Mesothelial cell of epicardium (in vitro differentiated cells): ENCODE results near the gene TYROBP. TPM values are rescaled to one million over a fixed set of nuclear protein-coding genes. Genes with fewer than 3 reads are reported as not detected.
A peak's percentile ranks its signal among the peaks of the same experiment; 100 is the strongest.
"Not testable (repeated sequence)": the region's sequence is repeated elsewhere in the genome, so short reads cannot be mapped to it uniquely, and the experiment has no call there.

Source experiments
- DNase-seq, 2 experiments: peaks; one replicate each; pipeline ENCODE4 v3.0.0; 2021; ENCODE audit warnings: low spot score in 2 of 2; ENCODE audit not compliant: unreplicated experiment in 2 of 2
- H3K27ac Mint-ChIP-seq: 2 replicates; pipeline ENCODE4 v1.8.0; 2021; ENCODE audit warnings: mixed read lengths
- H3K27me3 Mint-ChIP-seq: 2 replicates; pipeline ENCODE4 v1.8.0; 2021; ENCODE audit warnings: low read depth, mixed read lengths
- H3K36me3 Mint-ChIP-seq: 2 replicates; pipeline ENCODE4 v1.8.0; 2021; ENCODE audit warnings: mixed read lengths
- H3K4me1 Mint-ChIP-seq: 2 replicates; pipeline ENCODE4 v1.8.0; 2021; ENCODE audit warnings: mixed read lengths
- H3K4me3 Mint-ChIP-seq: 2 replicates; pipeline ENCODE4 v1.8.0; 2021; ENCODE audit warnings: mild to moderate bottlenecking, moderate library complexity, mixed read lengths
- H3K9me3 Mint-ChIP-seq: 2 replicates; pipeline ENCODE4 v1.8.0; 2021; ENCODE audit warnings: mixed read lengths
- total RNA-seq: library from RNA; stranded (reverse); gene quantifications from 3 replicates; pipeline ENCODE4 v1.2.1, GENCODE V29; 2021
- TF ChIP-seq, protein P1 (sequence below): fragments of 200-600 bp; sonication (generic); IDR thresholded peaks from one replicate; pipeline ENCODE4 v1.5.0; 2021; ENCODE audit warnings: antibody characterized with exemption; ENCODE audit not compliant: unreplicated experiment

Gene TYROBP
- total RNA-seq, 1 donor from 2014 or later, result not detected

DNA sequence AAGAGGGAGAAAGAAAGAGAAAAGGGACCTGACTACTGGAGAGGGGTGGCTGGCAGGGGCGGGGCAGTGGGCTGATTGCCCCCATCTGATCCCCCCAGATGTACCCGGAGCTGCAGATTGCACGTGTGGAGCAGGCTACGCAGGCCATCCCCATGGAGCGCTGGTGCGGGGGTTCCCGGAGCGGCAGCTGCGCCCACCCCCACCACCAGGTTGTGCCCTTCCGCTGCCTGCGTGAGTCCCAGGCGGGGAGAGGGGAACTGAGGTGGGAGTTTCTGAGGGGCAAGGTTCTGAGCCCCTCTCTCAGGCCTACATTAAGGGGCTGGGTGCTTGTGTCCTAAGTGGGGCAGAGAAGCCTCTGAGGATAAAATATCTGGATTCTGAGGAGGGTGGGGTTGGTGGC, 37.3 kb downstream of the TYROBP start:
- peaks cover 40% of the 10 kb centered on the region for H3K27me3 Mint-ChIP-seq
- no peaks in the 10 kb centered on the region for H3K9me3 Mint-ChIP-seq
- no peak overlapping the region for H3K27ac Mint-ChIP-seq
- no peak for DNase-seq
- peaks cover 5% of the 10 kb centered on the region for H3K36me3 Mint-ChIP-seq
- H3K4me1 Mint-ChIP-seq, result peaks cover 16% of the 10 kb centered on the region
- TF ChIP-seq, protein P1, sequence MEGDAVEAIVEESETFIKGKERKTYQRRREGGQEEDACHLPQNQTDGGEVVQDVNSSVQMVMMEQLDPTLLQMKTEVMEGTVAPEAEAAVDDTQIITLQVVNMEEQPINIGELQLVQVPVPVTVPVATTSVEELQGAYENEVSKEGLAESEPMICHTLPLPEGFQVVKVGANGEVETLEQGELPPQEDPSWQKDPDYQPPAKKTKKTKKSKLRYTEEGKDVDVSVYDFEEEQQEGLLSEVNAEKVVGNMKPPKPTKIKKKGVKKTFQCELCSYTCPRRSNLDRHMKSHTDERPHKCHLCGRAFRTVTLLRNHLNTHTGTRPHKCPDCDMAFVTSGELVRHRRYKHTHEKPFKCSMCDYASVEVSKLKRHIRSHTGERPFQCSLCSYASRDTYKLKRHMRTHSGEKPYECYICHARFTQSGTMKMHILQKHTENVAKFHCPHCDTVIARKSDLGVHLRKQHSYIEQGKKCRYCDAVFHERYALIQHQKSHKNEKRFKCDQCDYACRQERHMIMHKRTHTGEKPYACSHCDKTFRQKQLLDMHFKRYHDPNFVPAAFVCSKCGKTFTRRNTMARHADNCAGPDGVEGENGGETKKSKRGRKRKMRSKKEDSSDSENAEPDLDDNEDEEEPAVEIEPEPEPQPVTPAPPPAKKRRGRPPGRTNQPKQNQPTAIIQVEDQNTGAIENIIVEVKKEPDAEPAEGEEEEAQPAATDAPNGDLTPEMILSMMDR, result no peak
- H3K4me3 Mint-ChIP-seq, result no peak overlapping the region

DNA sequence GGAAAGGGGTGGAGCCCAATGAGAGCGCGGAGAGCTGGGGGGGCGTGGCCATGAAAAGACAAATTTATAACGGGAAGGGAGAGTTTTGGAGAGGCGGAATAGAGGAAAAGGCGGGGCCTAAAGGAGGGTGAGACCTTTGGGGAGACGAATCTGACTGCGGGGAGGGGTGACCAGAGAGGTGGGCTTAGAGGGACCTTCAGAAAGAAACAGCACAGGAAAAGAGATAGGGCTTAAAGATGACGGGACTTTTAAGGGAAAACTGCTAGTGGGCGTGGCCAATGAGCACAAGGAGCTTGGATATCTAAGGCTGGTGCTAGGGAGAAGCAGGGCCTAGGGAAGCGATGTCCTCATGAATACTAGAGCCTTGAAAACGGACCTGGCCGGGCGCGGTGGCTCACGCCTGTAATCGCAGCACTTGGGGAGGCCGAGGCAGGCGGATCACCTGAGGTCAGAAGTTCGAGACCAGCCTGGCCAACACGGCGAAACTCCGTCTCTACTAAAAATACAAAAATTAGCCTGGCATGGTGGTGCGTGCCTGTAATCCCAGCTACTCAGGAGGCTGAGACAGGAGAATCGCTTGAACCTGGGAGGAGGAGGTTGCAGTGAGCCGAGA, 37.9 kb downstream of the TYROBP start:
- not testable (repeated sequence) for DNase-seq, H3K27ac Mint-ChIP-seq

DNA sequence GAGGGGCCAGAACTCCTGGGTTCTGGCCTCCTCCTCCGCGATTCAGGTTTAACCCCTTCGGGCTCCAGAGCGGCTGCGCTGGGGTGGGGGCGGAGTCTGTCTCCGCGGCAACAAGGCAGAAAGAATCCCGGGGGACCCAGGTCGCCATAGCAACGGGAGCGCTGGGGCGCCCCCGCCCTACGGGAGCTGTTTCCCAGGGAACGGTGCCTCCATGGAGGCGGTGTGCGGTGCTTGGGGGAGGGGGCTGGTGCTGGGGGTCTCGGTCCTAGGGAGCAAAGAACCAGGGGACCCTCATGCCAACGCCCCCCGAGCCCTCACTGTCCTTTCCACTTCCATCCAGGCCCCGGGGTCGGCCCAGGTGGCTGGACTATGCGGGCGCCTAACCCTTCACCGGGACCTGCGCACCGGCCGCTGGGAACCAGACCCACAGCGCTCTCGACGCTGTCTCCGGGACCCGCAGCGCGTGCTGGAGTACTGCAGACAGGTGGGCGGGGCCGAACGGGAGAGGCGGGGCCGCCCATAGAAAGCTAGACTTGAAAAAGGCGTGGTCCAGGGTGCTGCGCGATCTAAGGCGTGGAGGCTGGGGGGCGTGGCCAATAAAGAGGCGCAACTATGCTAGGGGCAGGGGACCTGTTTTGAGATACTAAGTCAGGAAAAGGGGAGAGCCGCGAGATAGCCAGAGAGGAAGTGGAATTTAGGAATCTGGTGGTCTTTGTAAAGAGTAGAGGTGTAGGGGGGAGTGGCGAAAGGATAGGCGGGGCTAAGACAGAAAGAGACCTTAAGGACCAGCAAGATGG, 38.6 kb downstream of the TYROBP start:
- Mint-ChIP-seq H3K27me3 (peaks cover 53% of the 10 kb centered on the region), H3K36me3 (peaks cover 5% of the 10 kb centered on the region), H3K4me3 (peak overlapping the region; percentile 78), H3K27ac (peak overlapping the region; percentile 77), H3K9me3 (no peaks in the 10 kb centered on the region), H3K4me1 (peaks cover 16% of the 10 kb centered on the region)
- TF ChIP-seq, protein P1, result no peak
- DNase-seq, result peak; percentile 72 to 85

More for the DNA sequence above, 37.9 kb downstream of the TYROBP start:
- peaks cover 46% of the 10 kb centered on the region for H3K27me3 Mint-ChIP-seq
- not testable (repeated sequence) for H3K36me3 Mint-ChIP-seq, H3K9me3 Mint-ChIP-seq
- H3K4me3 Mint-ChIP-seq, result peak overlapping the region; percentile 78
- H3K4me1 Mint-ChIP-seq, result peaks cover 16% of the 10 kb centered on the region

DNA sequence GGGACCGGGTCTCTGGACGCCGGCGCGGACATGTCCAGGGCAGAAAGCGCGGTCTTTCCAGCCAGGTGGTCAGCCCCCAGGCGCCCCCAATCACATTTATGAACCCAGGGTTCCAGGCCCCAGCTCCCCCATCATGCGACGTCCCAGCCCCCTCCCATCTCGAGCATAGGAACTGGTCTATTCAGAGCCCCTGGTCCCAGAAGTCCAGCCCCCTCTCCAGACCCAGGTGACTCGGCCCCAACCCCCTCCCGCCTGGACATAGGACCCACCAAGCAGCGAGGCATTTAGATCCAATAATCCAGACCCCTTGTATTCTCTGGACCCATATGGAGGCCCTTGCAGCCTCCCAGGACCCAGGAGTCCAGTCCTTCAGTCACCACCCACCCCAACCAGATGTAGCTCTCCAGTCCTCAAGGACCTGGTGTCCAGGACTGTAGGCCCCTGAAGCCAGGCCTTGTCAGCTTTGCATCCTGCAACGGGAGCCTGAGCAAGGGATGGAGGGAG, 39.2 kb downstream of the TYROBP start:
- no peak for DNase-seq
- Mint-ChIP-seq H3K27me3 (peaks cover 59% of the 10 kb centered on the region), H3K9me3 (no peaks in the 10 kb centered on the region), H3K27ac (peak overlapping the region; percentile 77), H3K4me3 (peak overlapping the region; percentile 78), H3K36me3 (peaks cover 2% of the 10 kb centered on the region), H3K4me1 (peaks cover 16% of the 10 kb centered on the region)
- TF ChIP-seq, protein P1, result no peak

DNA sequence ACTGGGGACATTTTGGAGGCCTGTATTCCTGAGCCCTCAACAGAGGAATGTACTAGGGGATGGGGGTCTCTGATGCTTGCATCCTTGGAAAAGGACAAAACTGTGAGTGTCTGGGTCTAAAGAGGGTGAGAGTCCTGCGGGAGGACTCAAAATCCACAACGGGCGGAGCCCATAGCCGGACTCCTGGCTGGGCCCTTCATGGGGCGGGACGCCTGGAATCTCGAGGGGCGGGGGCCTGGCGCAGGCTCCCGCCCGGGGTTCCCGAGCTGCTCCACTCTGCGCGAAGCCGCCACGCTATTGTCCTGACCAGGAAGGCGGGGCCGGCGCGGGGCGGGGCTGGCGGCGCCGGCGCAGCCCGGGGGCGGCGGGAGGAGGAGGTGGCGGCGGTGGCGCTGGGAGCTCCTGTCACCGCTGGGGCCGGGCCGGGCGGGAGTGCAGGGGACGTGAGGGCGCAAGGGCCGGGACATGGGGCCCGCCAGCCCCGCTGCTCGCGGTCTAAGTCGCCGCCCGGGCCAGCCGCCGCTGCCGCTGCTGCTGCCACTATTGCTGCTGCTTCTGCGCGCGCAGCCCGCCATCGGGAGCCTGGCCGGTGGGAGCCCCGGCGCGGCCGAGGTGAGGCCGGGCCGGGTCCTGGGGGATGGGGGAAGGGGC, 39.8 kb downstream of the TYROBP start, which contains the start of gene APLP1:
Gene APLP1 (plus strand): TSS at position 403 of the 651 bp plus-strand sequence. CDS start 63 bp downstream, at position 466.
- no peaks in the 10 kb centered on the region for H3K9me3 Mint-ChIP-seq
- peak; percentile 62 to 74 for DNase-seq
- peak within 1 kb of the TSS; percentile 77 for H3K27ac Mint-ChIP-seq
- TF ChIP-seq, protein P1, result no peak
- peaks cover 64% of the 10 kb centered on the region for H3K27me3 Mint-ChIP-seq
- peaks cover 16% of the 10 kb centered on the region for H3K4me1 Mint-ChIP-seq
- peak within 1 kb of the TSS; percentile 78 for H3K4me3 Mint-ChIP-seq
- no peaks in the 10 kb centered on the region for H3K36me3 Mint-ChIP-seq

DNA sequence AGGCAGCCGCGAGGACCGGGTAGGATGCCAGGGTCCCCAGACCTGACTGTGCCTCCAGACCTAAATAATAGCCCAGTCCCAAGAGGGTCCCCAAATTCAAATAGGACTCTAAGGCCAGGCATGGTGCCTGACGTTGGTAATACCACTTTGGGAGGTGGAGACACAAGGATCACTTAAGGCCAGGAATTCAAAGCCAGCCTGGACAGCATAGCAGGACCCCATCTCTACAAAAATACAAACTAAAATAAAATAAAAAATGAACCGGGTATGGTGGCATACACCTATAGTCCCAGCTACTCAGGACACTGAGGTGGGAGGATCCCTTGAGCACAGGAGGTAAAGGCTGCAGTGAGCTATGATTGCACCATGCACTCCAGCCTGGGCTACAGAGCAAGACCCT, 45.1 kb downstream of the TYROBP start:
- TF ChIP-seq, protein P1, result no peak
- Mint-ChIP-seq H3K9me3 (no peaks in the 10 kb centered on the region), H3K4me3 (no peak overlapping the region), H3K27me3 (peaks cover 95% of the 10 kb centered on the region), H3K27ac (no peak overlapping the region), H3K36me3 (no peaks in the 10 kb centered on the region), H3K4me1 (peaks cover 10% of the 10 kb centered on the region)
- no peak for DNase-seq
